Tongue (tissue), 2 donors: ENCODE measurements around the gene GFRA4. TPM values are rescaled to one million over a fixed set of nuclear protein-coding genes. Genes with fewer than 3 reads are reported as not detected.

Source experiments
- DNase-seq: peaks from one replicate; pipeline ENCODE4 v3.0.0-alpha.2; 2015
- total RNA-seq: library from RNA; depleted of rRNA; stranded (reverse); fragments of >200 nt; gene quantifications from one replicate; pipeline ENCODE4 v1.2.3, GENCODE V29; 2014

Gene GFRA4, protein sequence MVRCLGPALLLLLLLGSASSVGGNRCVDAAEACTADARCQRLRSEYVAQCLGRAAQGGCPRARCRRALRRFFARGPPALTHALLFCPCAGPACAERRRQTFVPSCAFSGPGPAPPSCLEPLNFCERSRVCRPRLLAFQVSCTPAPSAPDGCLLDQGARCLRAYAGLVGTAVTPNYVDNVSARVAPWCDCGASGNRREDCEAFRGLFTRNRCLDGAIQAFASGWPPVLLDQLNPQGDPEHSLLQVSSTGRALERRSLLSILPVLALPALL
- total RNA-seq: not detected

DNA sequence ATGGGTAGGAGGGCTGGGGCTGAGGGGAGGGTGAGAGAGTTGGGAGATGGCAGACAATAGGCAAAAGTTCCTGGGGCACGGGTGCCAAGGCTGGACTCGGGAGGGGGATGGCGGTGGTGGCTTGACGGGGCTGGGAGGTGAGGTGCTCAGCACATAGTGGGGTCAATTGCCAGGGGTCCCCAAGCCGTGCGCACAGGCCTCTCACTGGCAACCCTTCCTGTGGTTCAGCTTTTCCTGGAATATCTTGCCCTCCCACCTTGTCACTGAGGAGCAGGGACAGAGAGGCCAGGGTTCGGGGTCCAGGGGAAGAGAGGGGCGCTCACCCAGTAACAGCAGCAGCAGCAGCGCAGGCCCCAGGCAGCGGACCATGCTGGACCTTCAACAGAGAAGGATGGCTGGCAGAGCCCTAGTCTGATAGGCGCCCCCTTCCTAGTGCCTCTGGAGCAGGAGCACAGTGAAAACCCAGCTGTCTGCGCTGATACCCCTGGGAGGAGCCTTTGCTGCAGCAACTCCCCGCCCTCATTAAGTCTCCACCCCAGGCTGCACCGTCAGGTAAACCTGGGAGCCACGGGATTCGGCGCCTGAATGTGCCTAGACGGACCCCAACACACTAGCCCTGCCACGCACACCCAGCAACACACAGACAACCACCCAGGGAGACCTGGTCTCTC lies at the start of gene GFRA4:
GFRA4 (minus strand) TSS at position 369 of the 671 bp plus-strand sequence; CDS start at position 369, 0 bp downstream.
- DNase-seq: no peak

DNA sequence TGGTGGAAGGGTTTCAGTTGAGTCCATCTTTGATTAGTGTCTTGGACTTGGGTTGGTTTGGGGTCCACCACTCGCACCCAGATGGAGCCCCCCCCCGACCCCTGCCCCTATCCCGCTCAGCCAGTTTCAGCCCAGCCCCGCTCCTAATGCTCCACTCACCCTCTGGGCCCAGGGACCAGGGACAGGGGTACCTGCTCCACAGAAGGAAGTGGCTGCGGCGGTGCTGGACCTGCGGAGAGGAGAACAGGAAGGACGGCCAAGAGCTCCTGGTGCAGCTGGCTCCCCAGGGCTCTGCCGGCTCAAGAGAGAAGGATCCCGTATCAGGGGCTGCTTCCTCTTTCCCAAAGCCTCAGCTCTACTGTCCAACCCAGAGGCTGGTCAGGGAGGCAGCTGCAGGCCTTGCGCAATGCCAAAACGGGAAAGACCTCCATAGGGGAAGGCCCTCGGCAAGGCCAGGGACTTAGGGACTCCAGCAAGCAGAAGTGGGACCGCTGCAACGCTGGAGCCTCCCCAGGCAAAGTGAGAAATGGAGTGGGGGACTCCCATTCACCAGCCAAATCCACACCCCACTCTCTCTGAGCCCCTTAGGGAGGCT lies 49.2 kb upstream of the GFRA4 start, which contains the start of gene SIGLEC1:
SIGLEC1 (minus strand) TSS at position 322 of the 595 bp plus-strand sequence. CDS start 5,472 bp downstream, outside the sequence.
- DNase-seq: no peak

DNA sequence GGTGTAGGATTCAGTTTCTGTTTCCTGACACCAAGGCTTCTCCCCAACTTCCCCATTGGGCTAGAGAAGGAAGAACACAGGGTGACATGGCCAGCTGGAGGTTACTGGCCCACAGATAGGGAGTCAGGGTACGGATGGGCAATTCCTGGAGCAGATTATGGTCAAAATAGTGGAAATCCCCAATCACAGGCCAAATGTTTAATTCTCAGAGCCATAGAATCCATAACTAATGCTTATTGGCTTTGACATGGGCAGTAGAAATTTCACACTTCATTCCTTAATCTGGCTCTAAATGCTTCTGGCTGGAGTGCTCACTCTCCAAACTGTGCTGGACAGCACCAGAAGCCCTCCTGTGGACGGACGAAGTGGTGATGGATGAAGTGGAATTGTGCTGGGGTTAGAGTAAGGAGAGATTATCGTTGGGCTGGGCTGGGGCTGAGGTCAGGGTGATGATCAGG lies 48.3 kb upstream of the GFRA4 start:
- no peak for DNase-seq

DNA sequence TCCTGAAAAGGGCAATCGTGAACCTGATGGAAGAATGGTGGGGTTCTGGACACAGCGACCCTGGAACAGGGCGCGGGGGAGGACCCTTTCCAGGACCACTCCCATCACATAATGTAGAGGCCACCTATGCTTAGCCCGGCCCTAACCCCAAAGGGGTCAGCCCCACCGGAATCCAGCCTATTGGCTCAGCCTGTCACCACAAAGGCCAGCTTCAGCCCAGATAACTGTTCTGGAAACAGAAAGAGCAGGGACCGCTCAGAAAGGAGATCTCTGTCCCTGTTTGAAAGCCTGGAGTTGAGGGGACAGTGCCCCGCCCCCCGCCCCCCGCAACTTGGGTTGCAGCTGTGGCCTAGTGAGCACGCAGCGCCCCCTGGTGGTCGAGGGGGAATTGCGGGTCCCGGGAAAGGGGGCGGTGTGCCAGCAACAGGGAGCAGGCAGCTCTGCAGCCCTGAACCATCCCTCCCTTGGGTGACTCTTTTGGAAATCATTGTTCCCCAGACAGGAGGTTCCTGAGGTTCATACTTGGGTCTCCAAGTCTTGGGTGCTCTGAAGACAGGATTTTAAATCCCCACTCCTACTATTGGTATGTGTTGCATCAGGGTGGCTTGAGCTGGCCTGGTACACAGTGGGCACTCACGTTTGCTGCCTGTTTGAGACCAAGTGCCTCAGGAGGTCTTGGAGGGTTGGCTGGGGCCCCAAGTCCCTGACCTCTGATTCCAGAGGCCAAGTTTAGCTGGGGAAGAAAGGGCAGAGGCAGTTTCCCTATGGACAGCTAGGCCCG lies 47.7 kb upstream of the GFRA4 start:
- peak; percentile 86 for DNase-seq

DNA sequence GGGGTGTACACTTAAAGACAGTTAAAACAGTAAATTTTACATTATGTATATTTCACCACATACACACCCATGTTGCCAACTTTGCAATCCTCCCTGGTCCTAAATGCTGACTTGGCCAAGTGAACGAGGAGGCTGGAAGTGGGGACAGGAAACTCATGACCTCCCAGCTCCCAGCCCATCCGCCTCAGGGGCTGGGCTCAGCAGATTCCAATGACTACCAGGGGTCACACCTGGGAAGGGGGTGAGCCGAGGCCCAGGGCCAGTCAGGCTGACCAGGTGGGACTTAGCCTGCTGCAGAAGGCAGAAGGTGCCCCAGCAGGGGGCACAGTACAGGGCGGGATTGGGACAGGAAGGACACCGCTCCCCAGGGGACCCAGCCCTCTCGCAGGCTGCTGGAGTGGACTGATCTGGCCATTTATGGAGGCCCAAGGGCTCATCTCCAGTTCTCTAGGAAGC lies 46.8 kb upstream of the GFRA4 start:
- no peak for DNase-seq

DNA sequence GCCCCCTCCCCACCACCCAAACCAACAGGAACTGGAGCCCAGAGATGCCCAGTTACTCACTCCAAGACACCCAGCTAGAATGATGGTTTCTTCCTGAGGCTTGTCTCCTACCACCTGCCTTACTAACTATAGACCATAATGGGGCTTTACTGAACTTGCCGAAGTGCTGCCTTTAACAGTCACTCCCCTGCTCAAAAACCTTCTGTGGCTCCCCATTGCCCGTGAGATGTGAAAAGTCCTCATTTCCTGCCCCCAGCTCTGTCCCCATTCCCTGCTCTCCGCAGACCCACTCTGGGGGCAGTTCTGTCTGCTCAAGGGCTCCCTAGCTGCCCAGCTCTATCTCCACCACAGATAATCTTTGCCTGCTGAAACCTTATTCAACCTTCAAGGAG lies 44.3 kb upstream of the GFRA4 start:
- DNase-seq: no peak

DNA sequence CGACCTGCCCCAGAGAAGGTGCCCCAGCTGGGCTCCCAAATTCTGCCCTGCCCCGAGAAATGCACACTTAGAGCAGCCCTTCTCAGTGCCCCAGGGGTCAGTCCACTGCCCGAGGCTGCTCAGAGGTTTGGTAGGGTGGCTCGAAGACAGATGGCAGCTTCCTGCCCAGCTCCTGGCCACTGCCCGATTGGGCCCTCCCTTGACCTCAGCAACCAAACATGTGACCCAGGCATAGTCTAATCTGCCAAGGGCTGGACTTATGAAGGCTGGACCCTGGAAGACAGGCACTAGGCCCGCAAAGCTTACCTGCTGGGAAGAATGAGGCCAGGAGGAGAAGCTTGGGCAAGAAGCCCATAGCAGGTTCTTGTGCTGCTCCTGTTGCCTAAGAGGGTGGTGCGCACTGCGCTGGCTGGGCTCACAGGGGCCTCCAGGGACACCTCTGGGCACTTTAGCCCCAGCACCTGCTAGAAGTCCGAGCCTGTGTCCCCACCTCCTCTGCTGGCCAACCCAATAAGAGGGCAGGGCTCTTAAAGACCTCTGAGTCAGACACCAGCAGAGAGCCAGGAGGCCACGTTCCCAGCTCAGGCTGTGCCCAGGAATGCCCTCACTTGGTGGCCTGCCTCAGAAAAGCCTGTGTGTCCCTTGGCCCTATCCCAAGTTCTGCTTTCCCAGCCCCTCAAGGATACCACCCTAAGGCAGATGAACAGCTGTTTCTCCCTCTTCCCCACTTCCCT lies 43.7 kb upstream of the GFRA4 start:
- peak; percentile 62 for DNase-seq

DNA sequence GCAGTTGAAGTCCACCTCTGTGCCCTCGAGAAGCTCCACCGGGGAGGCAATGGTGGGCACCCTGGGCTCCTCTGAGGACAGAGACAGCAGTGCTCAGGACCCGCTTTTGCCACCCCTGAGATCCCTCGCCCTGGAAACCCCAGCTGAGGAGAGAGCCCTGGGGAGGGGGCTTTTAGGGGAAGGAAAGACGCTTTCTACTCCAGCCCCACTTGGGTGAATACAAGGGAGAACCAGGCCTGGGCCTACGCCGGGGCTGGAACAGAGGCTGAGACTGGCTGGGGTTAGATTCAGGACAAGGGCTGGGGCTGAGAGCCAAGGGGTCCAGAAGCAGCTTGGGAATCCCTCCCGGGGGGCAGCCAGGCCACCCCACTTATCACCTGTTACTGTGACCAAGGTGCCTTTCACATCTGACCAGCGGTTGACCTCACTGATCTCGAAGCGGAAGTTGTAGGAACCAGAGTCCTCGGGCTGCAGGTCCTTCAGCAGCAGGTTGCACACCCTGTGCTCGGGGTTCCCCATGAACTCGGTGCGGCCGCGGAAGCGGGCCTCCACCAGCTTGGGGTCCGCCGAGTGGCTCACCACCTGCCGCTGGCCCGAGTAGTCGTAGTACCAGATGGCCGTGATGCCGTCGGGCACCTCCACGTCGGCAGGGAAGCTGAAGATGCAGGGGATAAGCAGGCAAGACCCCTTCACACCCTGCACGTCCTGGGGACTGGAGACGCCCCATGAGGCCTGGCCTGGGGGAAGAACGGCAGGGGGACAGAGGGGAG lies 43.0 kb upstream of the GFRA4 start:
- no peak for DNase-seq

DNA sequence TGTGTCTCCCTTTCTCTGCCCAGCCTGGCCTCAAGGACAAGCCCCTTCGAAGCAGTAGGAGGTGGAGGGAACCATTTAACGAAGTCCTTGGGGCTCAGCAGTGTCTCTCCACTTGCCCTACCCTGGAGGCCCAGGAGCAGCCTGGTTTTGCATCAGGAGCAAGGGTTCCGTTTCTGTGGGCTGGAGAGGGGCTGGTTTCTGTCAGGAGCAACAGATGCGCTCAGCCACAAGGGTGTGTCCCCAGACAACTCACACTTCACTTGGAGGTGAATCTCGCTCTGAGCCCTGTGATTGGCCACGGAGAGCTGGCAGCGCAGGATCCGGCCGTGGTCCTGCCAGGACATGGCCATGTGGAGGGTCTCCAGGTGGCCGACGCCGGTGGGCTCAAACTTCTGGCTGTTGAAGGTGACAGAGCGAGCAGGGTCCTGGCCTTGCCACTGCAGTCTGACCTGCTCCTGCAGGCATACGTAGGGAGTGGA lies 42.3 kb upstream of the GFRA4 start:
- no peak for DNase-seq

DNA sequence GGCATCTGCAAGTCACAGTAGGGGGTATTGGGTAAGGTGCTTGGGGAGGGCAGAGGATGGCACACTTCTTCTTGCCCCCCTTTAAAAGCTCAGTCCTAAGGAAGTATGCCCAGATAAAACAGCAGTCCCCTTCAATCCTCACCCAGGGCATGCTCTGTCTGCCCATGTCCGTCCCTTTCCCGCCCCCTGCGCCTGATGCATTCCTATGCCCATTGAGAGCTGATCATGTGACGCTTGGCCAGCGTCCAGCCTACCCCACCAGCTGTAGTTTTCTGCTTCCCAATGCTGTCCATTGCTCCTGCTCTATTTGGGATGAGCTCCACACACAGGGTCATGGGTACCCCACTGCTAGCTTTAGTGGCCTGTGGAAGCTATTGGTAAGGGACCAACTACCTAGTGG lies 40.9 kb upstream of the GFRA4 start:
- DNase-seq: peak; percentile 91

DNA sequence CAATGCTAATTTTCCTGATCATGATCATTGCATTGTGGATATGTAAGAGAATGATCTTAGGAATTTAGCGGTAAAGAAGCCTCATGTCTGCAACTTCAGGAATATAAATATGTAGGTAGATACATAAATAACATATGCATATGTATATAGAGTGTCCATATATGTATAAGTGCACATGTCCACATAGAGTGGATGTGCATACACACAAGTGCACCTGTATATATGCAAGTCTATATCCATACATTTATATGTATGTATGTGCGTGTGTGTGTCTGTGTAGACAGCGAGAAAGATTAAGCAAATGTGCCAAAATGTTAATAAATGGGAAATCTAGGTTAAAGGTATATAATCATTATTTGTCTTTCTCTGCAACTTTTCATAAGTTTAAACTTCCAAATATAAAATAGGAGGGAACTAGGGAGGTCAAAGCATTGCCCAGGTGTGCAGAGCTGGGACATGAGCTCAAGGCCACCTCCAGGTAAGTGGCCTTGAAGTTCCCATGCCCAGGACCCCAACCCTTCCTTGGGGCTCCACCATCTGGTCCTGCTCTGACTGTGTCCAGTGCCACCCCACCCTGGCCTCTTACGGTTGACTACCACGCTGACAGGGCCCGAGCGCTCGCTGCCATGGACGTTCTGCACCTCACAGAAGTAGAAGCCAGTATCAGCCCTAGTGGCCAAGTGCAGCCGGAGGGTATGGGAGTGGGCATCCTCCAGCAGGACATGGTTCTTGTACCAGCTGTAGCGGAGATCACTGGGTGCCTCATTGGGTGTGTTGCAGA lies 39.6 kb upstream of the GFRA4 start:
- DNase-seq: no peak

DNA sequence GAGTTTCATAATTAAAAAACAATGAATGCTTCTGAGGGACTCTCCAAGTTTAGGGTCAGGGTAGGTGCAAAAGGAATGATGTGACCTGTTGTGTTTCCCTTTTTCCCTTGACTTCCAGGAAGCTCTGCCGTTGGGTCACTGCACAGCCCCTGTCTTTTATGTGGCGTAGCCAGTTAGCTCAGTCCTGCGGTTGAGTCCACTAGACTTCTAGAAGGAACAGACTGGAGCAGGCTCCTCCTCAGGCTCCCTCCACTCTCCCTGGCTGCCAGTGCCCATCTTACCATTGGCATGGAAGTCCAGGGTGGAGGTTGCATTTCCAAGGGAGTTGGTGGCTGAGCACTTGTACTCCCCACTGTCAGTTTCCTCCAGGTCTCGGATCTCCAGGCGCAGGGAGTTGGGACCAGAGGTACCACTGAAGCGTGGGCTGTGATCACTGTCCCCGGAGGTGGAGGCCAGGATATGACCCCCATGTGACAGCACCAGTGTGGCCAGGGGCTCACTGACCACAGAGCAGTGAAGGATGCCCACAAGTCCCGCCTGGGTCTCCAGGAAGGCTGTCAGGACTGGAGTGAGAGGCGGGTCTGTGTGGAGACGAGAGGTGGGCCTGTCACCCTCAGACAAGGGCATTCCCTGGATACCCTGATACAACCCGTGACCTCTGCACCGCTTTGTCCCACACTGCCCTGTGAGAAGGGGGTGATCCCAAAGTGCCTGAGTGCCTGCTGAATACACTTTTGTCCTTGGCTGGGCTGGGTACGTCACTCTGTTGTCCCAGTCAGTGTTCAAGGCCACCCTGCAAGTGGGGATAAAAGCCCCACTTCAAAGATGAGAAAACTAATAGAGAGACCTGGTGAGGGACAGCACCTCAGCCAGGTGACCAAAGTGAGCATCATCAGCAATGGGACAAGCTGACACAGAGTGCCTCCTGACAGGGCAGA lies 38.1 kb upstream of the GFRA4 start:
- no peak for DNase-seq

DNA sequence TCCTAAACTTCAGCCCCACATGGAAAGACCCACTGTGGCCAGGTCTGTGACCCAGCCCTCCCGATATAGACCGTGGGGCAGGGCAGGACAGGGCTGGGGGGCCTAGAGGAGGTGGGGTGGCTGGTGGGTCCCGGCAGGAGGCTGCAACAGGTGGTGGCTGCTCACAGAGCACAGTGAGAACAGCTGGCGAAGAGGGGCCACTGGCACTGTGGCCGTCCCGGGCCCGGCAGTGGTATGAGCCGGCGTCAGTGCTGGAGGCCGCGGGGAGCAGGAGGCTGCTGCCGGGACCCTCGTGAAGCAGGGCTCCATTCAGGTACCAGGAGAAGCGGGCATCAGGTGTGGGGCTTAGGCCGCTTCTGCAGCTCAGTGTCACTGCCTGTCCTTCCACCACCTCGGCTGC lies 35.8 kb upstream of the GFRA4 start:
- peak; percentile 70 for DNase-seq

DNA sequence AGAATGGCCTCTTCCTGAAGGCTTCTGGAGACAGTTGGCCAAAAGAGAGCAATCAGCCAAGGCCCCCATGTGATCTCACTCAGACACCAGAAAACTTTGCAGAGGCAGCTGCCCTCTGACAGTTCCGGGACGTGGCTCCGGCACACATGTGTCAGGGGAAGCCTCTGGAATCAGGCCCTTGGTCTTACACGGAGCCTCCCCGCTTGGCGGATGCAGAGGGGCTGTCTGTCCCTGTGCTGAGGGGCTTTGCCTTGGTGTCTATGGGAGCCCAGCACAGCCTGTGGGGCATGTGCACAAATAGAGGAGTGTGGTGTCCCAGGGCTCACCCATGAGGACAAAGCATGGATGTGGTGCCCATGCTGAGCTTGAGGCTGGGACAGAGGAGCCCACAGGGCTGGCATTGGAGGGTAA lies 35.4 kb upstream of the GFRA4 start:
- DNase-seq: peak; percentile 86

DNA sequence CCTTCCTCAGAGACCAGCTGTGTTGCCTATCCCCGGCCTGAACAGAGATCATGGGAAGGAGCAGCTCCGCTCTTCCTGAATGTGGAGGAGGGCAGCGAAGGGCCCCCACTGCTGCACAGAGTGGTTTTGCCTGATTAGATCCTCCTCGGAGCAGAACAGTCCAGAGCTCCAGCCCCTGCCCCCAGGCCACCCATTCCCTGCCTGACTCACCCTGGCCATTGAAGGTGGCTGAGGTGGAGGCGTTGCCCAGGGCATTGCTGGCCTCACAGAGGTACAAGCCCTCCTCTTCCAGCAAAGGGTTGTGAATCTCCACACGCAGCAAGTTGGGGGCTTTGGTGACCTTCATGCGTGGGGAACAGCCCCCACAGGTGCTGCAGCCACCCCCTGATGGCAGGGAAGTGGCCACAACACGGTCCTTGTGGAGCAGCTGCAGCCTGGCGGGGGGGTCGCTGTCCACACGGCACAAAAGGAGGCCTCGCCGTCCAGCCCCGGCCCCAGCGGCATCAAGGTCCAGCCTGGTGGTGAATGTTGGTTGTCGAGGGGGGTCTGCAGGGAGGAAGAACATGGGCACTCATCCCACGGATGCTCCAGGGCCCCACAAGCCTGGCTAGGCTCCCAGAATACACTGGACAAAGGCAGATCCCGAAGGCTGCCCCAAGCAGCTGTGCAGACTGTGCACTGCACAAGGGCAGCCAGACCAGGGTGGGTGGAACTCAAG lies 34.5 kb upstream of the GFRA4 start:
- DNase-seq: peak; percentile 43

DNA sequence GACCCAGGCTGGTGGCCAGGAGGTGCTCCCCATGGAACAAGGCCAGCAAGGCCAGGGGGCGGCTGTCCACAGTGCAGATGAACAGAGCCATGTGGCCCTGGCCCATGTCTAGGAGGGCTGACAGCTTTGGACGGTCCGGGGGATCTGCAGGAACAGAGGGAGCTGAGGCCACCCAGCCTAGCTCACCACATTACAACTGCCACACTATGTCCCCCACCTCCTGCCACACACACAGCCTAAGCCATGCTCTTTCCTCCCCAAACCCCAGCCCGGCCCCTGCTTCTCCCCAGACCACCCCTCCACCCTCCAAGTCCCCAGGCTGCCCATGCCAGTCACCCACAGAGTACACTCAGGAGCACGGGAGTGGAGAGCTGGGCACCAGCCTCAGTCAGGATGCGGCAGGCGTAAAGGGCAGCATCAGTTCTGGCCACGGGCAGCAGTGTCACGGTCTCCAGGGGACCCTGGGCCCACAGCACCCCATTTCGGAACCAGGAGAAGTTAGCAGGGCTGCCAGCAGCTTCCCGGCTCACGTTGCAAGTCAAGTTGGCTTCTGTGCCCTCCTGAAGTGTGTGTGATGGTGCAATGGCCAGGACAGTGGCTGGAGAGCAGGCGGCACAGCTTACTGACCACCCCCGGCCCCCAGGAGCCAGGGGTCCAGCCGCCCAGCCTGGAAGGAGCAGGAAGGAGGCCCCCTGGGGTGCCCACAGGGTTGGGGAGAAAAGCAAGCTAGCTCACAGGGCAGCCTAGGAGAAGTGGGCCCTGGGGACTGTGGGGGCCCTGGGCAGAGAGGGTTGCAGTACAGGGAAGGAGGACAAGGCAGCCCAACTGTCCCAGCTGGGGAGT lies 33.8 kb upstream of the GFRA4 start:
- no peak for DNase-seq

DNA sequence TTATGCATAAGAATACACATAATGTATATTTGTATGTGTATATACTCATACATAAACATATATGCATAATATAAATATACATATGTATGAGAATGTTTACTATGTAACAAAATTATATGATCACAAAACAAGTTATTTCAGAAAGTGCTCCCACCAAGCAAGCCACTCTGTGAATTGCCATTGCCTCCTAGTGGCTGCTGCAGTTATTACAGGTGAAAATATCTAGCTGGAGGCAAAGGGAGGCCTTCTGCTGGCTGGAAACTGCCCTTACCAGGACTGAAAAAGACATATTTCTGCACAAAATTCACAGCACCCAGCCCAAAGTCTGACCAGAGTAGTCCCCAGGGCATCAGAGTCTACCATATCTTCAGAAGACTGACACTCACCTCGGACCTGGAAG lies 33.0 kb upstream of the GFRA4 start:
- no peak for DNase-seq
